ENCODE data around the gene OR4C13.
"Not testable (repeated sequence)": the region's sequence is repeated elsewhere in the genome, so short reads cannot be mapped to it uniquely, and the experiment has no call there.

Gene OR4C13

GRCh38 chr11:49952091-49952490, at the start of gene OR4C13:
TSS of gene OR4C13 (plus strand) at chr11:49952391. CDS start at chr11:49952423, 32 bp downstream.
- no peak for DNase-seq (ENCODE audit: low read depth in 1 of 2, low spot score in 1 of 2)

- DNase-seq (ENCODE audit: low read depth in 1 of 2, low spot score in 1 of 2): not testable (repeated sequence)
Measured at GRCh38 chr11:49911516-49911915, 40.7 kb upstream of the OR4C13 start.

- DNase-seq (ENCODE audit: low read depth in 1 of 2, low spot score in 1 of 2): not testable (repeated sequence)
Measured at GRCh38 chr11:49948701-49949100, 3.5 kb upstream of the OR4C13 start.

GRCh38 chr11:49973439-49973838, 21.2 kb downstream of the OR4C13 start:
- not testable (repeated sequence) for DNase-seq (ENCODE audit: low read depth in 1 of 2, low spot score in 1 of 2)

GRCh38 chr11:49982435-49982834, 30.2 kb downstream of the OR4C13 start, which contains the start of gene OR4C12:
TSS of gene OR4C12 (minus strand) at chr11:49982535. CDS start at chr11:49982501, 34 bp downstream.
- not testable (repeated sequence) for DNase-seq (ENCODE audit: low read depth in 1 of 2, low spot score in 1 of 2)

- no peak for DNase-seq (ENCODE audit: low read depth in 1 of 2, low spot score in 1 of 2)
Measured at GRCh38 chr11:49995565-49995964, 43.4 kb downstream of the OR4C13 start.

Measured in stimulated activated CD4-positive, alpha-beta T cell treated with anti-CD3 and anti-CD28 coated beads, Interleukin-15, amount 100 ng/mL, for 1 hour (primary cell).